GM08714 (cell line): ENCODE data around the gene PXDC1.

Experiments
- H3K4me3 ChIP-seq: fragments of 200-500 bp; sonication (Bioruptor generic); 2 replicates; pipeline ENCODE4 v1.5.1; 2014; ENCODE audit warnings: mild to moderate bottlenecking, low read length, inconsistent platforms
- ZNF274 ChIP-seq: IDR thresholded peaks from 2 replicates; pipeline ENCODE4 v1.6.1; 2012; ENCODE audit warnings: mild to moderate bottlenecking, low read depth, low read length

Gene PXDC1

DNA sequence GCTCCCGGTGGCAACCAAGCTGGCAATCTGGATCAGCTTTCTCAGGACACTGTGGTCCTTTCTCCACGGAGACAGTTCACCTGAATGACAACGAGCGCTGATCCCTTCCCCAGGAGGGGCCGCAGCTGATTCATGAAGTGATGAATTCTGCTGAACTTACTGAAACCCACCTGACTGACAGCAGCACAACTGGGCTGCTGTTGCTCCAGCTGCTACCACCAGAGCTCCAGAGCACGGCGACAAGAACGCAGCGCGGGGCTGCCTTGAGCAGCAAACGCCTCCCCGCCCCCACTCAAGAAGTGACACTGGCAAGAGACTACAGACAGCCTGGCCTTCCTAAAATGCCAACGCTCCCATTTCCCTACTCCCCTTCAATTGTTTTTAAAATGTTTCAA is 10.0 kb downstream of the PXDC1 start:
- no peak overlapping the region for H3K4me3 ChIP-seq
- no peak for TF ChIP-seq ZNF274

- H3K4me3 ChIP-seq: no peak overlapping the region
Observed at GRCh38 chr6:3740551-3741476, 10.7 kb downstream of the PXDC1 start.

GRCh38 chr6:3739311-3739897 is 12.1 kb downstream of the PXDC1 start:
- TF ChIP-seq ZNF274: no peak
- H3K4me3 ChIP-seq: no peak overlapping the region

More at GRCh38 chr6:3740551-3741476, 10.7 kb downstream of the PXDC1 start:
- TF ChIP-seq ZNF274: no peak

GRCh38 chr6:3738381-3739131 is 13.0 kb downstream of the PXDC1 start:
- H3K4me3 ChIP-seq: no peak overlapping the region
- no peak for TF ChIP-seq ZNF274

DNA sequence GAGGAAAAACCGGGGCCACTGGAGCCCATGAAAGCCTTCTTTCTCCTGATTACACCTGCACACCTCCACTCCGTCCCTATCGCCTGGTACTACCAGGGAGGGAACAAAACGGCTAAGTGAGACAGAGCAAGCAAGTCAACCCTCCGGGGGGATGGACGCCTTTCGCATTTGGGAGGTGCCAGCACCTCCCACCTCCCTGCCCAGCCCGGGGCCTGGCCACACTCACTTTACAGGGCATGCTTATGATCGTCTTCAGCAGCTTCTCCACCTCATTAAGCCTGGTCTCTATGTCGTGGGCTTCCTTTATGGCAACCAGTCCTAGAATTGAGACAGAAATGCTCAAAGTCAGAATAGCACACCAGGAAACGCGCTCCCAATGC is 13.7 kb downstream of the PXDC1 start:
- H3K4me3 ChIP-seq: no peak overlapping the region
- no peak for TF ChIP-seq ZNF274

GRCh38 chr6:3737149-3737830 is 14.2 kb downstream of the PXDC1 start:
- TF ChIP-seq ZNF274: no peak
- H3K4me3 ChIP-seq: no peak overlapping the region

GRCh38 chr6:3735029-3735605 is 16.4 kb downstream of the PXDC1 start:
- no peak for TF ChIP-seq ZNF274
- no peak overlapping the region for H3K4me3 ChIP-seq

GRCh38 chr6:3734023-3734422 is 17.5 kb downstream of the PXDC1 start:
- TF ChIP-seq ZNF274: no peak

DNA sequence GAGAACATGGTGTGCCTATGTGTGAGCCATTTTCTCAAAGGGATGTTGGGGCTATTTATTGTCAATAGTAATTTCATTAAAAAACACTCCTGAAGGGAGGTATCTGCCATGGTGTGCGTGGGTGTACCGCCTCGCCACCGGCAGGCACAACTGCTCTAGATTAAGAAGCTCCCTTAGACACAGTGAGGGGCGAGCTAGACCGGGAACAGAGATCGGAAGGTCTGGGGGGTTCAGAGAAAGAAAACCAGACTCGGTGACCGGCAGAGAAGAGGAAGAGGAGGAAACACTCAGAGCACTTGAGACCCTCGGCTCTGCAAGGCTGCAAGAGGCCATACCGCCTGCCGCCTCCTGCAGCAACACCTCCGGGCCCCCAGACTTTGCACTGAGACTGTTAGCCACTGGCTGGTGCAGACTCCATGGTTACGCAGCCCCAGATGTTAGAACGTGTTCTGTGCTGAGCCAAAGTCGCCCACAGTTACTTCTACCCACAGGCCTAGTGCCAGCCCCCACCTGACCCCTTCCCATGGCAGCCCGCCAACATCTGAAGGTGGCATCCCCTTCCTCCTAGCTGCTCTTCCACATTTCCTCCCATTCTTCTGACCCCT is 18.1 kb downstream of the PXDC1 start:
- H3K4me3 ChIP-seq: no peak overlapping the region
- no peak for TF ChIP-seq ZNF274

More at GRCh38 chr6:3734023-3734422, 17.5 kb downstream of the PXDC1 start:
- no peak overlapping the region for H3K4me3 ChIP-seq

- TF ChIP-seq ZNF274: no peak
- no peak overlapping the region for H3K4me3 ChIP-seq
Observed at GRCh38 chr6:3732345-3733141, 19.0 kb downstream of the PXDC1 start.

- no peak overlapping the region for H3K4me3 ChIP-seq
- TF ChIP-seq ZNF274: no peak
Observed at GRCh38 chr6:3731700-3732099, 19.8 kb downstream of the PXDC1 start.

DNA sequence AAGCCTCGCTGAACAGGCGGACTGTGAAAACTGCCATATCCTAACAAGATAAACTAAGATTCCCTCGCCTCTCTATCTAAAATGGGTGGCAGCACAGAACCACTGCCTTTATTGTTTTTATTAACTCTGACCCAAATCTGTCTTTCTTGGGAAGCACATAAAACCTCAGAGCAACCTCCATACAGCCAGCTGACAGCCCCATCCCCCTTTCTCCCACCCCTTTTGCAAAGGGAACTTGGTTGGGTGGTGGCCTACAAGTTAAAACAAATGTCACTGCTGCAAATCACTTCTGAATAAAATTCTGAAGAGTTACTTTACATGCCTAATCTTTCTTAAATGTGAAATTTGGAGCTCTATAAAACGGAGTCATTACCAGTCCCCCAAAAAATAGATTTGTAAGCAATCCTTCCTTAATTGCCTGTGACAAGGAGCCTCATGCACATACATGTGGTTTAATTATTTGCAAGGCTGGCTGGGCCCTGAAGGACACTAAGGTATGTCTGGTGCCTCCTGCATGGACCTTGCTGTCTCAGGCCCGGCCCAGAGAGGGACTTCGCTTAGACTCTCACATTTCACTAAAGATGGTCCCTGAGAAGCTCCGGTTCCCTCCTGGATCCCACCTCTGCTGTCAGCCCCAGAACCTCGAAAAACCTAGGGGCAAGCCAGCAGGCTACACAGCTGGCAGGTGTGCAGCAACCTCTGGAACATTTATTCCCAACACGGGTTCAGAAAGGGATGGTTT is 21.7 kb downstream of the PXDC1 start:
- H3K4me3 ChIP-seq: no peak overlapping the region

More for the DNA sequence above, 21.7 kb downstream of the PXDC1 start:
- no peak for TF ChIP-seq ZNF274
